Lung microvascular endothelial cell (primary cell): ENCODE data around the gene SYNM. TPM values are rescaled to one million over a fixed set of nuclear protein-coding genes. Genes with fewer than 3 reads are reported as not detected.

Source experiments
- DNase-seq, 2 donors: peaks; one replicate each; pipeline versions ENCODE4 v3.0.0 to v3.0.0-alpha.2; 2010; ENCODE audit warnings: low read depth in 2 of 2
- total RNA-seq: library from RNA; depleted of rRNA; stranded (reverse); fragments of >200 nt; gene quantifications from 2 replicates; pipeline ENCODE4 v1.2.1, GENCODE V29; 2014

SYNM gene
- total RNA-seq, 1 donor from 2014 or later: 62.7 TPM

GRCh38 chr15:99165020-99165790, 60.3 kb downstream of the SYNM start:
- no peak for DNase-seq

GRCh38 chr15:99165956-99166689, 61.2 kb downstream of the SYNM start:
- peak; percentile 60 to 96 for DNase-seq

GRCh38 chr15:99167201-99167600, 62.3 kb downstream of the SYNM start:
- DNase-seq: no peak

GRCh38 chr15:99167640-99168039, 62.8 kb downstream of the SYNM start:
- DNase-seq: no peak

- DNase-seq: no peak
These were observed 64.0 kb downstream of the SYNM start for GRCh38 chr15:99168601-99169580.

GRCh38 chr15:99169769-99170311, 65.0 kb downstream of the SYNM start:
- DNase-seq: no peak

- DNase-seq: no peak
These were observed 65.7 kb downstream of the SYNM start for GRCh38 chr15:99170476-99171065.

GRCh38 chr15:99172171-99172570, 67.3 kb downstream of the SYNM start:
- DNase-seq: no peak

- peak in 1 of 2 donors; percentile 66 for DNase-seq
These were observed 68.1 kb downstream of the SYNM start for GRCh38 chr15:99172989-99173388.

- peak in 1 of 2 donors; percentile 25 for DNase-seq
These were observed 69.9 kb downstream of the SYNM start for GRCh38 chr15:99174567-99175395.

- peak in 1 of 2 donors; percentile 34 for DNase-seq
These were observed 71.9 kb downstream of the SYNM start for GRCh38 chr15:99176757-99177156.

GRCh38 chr15:99177679-99178078, 72.8 kb downstream of the SYNM start:
- DNase-seq: no peak

GRCh38 chr15:99180086-99180963, 75.4 kb downstream of the SYNM start:
- no peak for DNase-seq

GRCh38 chr15:99180964-99181306, 76.1 kb downstream of the SYNM start:
- DNase-seq: no peak

- DNase-seq: no peak
These were observed 76.7 kb downstream of the SYNM start for GRCh38 chr15:99181545-99181971.

GRCh38 chr15:99182791-99183190, 77.9 kb downstream of the SYNM start:
- DNase-seq: no peak
